DND-41 (cell line): ENCODE results near the gene KIAA0753.

ENCODE experiments used
- CTCF ChIP-seq: IDR thresholded peaks from 2 replicates; pipeline ENCODE4 v1.5.1; 2012; ENCODE audit warnings: borderline replicate concordance, low read length, moderate library complexity, mild to moderate bottlenecking; ENCODE audit not compliant: poor library complexity, severe bottlenecking; ENCODE audit errors: extremely low read depth
- EZH2 ChIP-seq: IDR thresholded peaks from 3 replicates; pipeline ENCODE4 v1.6.1; 2012; ENCODE audit warnings: borderline replicate concordance, low read depth, mild to moderate bottlenecking, moderate library complexity, low read length, inconsistent platforms; ENCODE audit not compliant: severe bottlenecking

DNA sequence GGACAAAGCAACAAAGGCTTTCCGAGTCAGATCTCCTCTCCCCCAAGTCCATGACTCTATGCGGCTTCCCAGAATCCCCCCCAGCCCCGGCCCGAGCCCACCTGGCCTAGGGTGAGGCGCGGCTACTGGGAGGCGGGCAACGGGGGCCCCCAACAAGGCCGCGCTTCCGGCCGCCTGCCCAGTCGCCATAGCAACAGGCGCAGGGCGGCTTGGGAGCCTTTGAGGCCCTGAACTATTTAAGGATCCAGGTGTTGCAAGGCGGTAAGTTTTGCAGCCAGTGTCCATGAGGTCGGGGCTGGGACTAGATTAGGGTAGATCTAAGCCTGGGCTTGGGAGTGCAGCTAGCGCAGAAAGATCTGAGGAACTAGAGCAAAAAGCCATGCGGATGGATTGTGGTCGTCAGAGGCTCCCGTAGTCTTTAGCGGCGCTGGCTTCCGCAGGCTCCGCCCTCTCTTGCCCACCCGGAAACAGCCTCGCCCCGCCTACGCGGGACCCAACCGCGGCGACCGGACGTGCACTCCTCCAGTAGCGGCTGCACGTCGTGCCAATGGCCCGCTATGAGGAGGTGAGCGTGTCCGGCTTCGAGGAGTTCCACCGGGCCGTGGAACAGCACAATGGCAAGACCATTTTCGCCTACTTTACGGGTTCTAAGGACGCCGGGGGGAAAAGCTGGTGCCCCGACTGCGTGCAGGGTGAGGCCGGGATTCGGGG is at the start of gene KIAA0753, which contains the start of gene TXNDC17:
- TF ChIP-seq CTCF: no peak
- no peak for TF ChIP-seq EZH2
